Measurements from ENCODE around the gene RTP3. TPM values are rescaled to one million over a fixed set of nuclear protein-coding genes. Genes with fewer than 3 reads are reported as not detected.

The RTP3 gene
- total RNA-seq, 1 donor from 2014 or later, result not detected

GRCh38 chr3:46466273-46466672 lies 31.5 kb upstream of the RTP3 start:
- TF ChIP-seq CTCF (IDR thresholded peaks at IDR 0.05; ENCODE audit: unreplicated experiment), result no peak
- Mint-ChIP-seq H3K27me3 (ENCODE audit: low read depth) (peaks cover 41% of the 10 kb centered on the region), H3K9me3 (peaks cover 3% of the 10 kb centered on the region), H3K4me1 (no peaks in the 10 kb centered on the region), H3K27ac (no peak overlapping the region), H3K36me3 (no peaks in the 10 kb centered on the region), H3K4me3 (no peak overlapping the region)
- peak in 1 of 2 experiments; percentile 10 for DNase-seq (ENCODE audit: low spot score in 2 of 2, unreplicated experiment in 2 of 2)

GRCh38 chr3:46466871-46467403 lies 30.8 kb upstream of the RTP3 start:
- no peak overlapping the region for H3K4me3 Mint-ChIP-seq
- H3K27ac Mint-ChIP-seq, result no peak overlapping the region
- H3K27me3 Mint-ChIP-seq (ENCODE audit: low read depth), result peaks cover 44% of the 10 kb centered on the region
- DNase-seq (ENCODE audit: low spot score in 2 of 2, unreplicated experiment in 2 of 2), result peak in 1 of 2 experiments; percentile 14
- H3K4me1 Mint-ChIP-seq, result no peaks in the 10 kb centered on the region
- no peaks in the 10 kb centered on the region for H3K9me3 Mint-ChIP-seq
- H3K36me3 Mint-ChIP-seq, result no peaks in the 10 kb centered on the region
- TF ChIP-seq CTCF (IDR thresholded peaks at IDR 0.05; ENCODE audit: unreplicated experiment), result no peak

- DNase-seq (ENCODE audit: low spot score in 2 of 2, unreplicated experiment in 2 of 2), result peak in 1 of 2 experiments; percentile 22
- no peak for TF ChIP-seq CTCF (IDR thresholded peaks at IDR 0.05; ENCODE audit: unreplicated experiment)
- H3K27me3 Mint-ChIP-seq (ENCODE audit: low read depth), result peaks cover 42% of the 10 kb centered on the region
- H3K4me1 Mint-ChIP-seq, result no peaks in the 10 kb centered on the region
- H3K4me3 Mint-ChIP-seq, result no peak overlapping the region
- no peaks in the 10 kb centered on the region for H3K36me3 Mint-ChIP-seq
- H3K27ac Mint-ChIP-seq, result no peak overlapping the region
- H3K9me3 Mint-ChIP-seq, result no peaks in the 10 kb centered on the region
Measured at GRCh38 chr3:46467562-46467961, 30.2 kb upstream of the RTP3 start.

GRCh38 chr3:46468753-46469600 lies 28.8 kb upstream of the RTP3 start:
- no peak for TF ChIP-seq CTCF (IDR thresholded peaks at IDR 0.05; ENCODE audit: unreplicated experiment)
- H3K36me3 Mint-ChIP-seq, result no peaks in the 10 kb centered on the region
- no peak overlapping the region for H3K27ac Mint-ChIP-seq
- H3K27me3 Mint-ChIP-seq (ENCODE audit: low read depth), result peaks cover 40% of the 10 kb centered on the region
- peak in 1 of 2 experiments; percentile 14 for DNase-seq (ENCODE audit: low spot score in 2 of 2, unreplicated experiment in 2 of 2)
- peaks cover 5% of the 10 kb centered on the region for H3K9me3 Mint-ChIP-seq
- H3K4me3 Mint-ChIP-seq, result no peak overlapping the region
- no peaks in the 10 kb centered on the region for H3K4me1 Mint-ChIP-seq

GRCh38 chr3:46469680-46470357 lies 28.0 kb upstream of the RTP3 start:
- H3K36me3 Mint-ChIP-seq, result no peaks in the 10 kb centered on the region
- peaks cover 39% of the 10 kb centered on the region for H3K27me3 Mint-ChIP-seq (ENCODE audit: low read depth)
- H3K4me1 Mint-ChIP-seq, result no peaks in the 10 kb centered on the region
- H3K9me3 Mint-ChIP-seq, result peaks cover 13% of the 10 kb centered on the region
- H3K27ac Mint-ChIP-seq, result no peak overlapping the region
- H3K4me3 Mint-ChIP-seq, result no peak overlapping the region
- no peak for TF ChIP-seq CTCF (IDR thresholded peaks at IDR 0.05; ENCODE audit: unreplicated experiment)
- DNase-seq (ENCODE audit: low spot score in 2 of 2, unreplicated experiment in 2 of 2), result peak in 1 of 2 experiments; percentile 26

Data from mesothelial cell of epicardium (in vitro differentiated cells).